LHCN-M2 (cell line): ENCODE data around the gene GPR101. TPM values are rescaled to one million over a fixed set of nuclear protein-coding genes. Genes with fewer than 3 reads are reported as not detected.
"Not testable (repeated sequence)": the region's sequence is repeated elsewhere in the genome, so short reads cannot be mapped to it uniquely, and the experiment has no call there.

Source experiments
- DNase-seq: peaks from one replicate; pipeline ENCODE4 v3.0.0-alpha.2; 2012; ENCODE audit warnings: low read depth
- total RNA-seq: library from RNA; depleted of rRNA; stranded (reverse); fragments of >200 nt; gene quantifications from 2 replicates; pipeline ENCODE4 v1.2.3, GENCODE V29; 2014; rRNA removed

Gene GPR101
- total RNA-seq, 1 experiment from 2014 or later = not detected

- no peak for DNase-seq
Observed at GRCh38 chrX:137028699-137029098, 5.1 kb downstream of the GPR101 start.

GRCh38 chrX:137025930-137026329 is 7.9 kb downstream of the GPR101 start:
- DNase-seq = no peak

GRCh38 chrX:137000236-137000635 is 33.6 kb downstream of the GPR101 start:
- DNase-seq = not testable (repeated sequence)

GRCh38 chrX:136999024-136999423 is 34.8 kb downstream of the GPR101 start:
- peak; percentile 1 for DNase-seq

Other genes starting within 250 kb of the GPR101 start
- gene RBMX, start 153.3 kb downstream of the GPR101 start, total RNA-seq = 383 and 536 TPM in 2 replicates